Suprapubic skin (tissue), 4 donors: ENCODE results near the gene RAB3C.

Source experiments
- EP300 ChIP-seq: sonication (generic); formaldehyde crosslinking; IDR thresholded peaks from one replicate; pipeline ENCODE4 v1.6.1; 2017; ENCODE audit warnings: antibody characterized with exemption
- POLR2A ChIP-seq, 2 donors: fragments of 450-650 bp; IDR thresholded peaks; one replicate each; pipeline ENCODE4 v1.6.1; 2017; ENCODE audit warnings: antibody characterized with exemption in 2 of 2, mild to moderate bottlenecking in 2 of 2, moderate library complexity in 2 of 2
- POLR2AphosphoS5 ChIP-seq, 3 donors: sonication (generic); formaldehyde crosslinking; IDR thresholded peaks; one replicate each; pipeline ENCODE4 v1.6.1; 2017; ENCODE audit warnings: antibody characterized with exemption in 3 of 3
- TF ChIP-seq, protein P1 (sequence below), 2 donors: fragments of 200-600 bp in 1 of 2; fragments of 450-650 bp in 1 of 2; sonication (generic) in 1 of 2; IDR thresholded peaks; one replicate each; pipeline ENCODE4 v1.5.1; 2016 to 2019; ENCODE audit warnings: antibody characterized with exemption in 2 of 2, mild to moderate bottlenecking in 1 of 2, moderate library complexity in 1 of 2

DNA sequence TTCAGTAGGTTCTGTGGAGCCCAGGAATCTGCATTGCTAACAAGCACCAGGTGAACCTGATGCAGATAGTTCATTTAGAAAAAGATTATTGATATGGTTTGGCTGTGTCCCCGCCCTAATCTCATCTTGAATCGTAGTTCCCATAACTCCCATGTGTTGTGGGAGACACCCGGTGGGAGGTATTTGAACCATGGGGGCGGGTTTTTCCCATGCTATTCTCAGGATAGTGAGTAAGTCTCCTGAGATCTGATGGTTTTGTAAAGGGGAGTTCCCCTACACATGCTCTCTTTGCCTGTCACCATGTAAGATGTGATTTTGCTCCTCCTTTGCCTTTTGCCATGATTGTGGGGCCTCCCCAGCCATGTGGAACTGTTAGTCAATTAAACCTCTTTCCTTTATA lies 212.0 kb downstream of the RAB3C start:
- TF ChIP-seq POLR2A (IDR thresholded peaks at IDR 0.05) (no peak), EP300 (no peak), POLR2AphosphoS5 (IDR thresholded peaks at IDR 0.05) (no peak)
- TF ChIP-seq, protein P1, sequence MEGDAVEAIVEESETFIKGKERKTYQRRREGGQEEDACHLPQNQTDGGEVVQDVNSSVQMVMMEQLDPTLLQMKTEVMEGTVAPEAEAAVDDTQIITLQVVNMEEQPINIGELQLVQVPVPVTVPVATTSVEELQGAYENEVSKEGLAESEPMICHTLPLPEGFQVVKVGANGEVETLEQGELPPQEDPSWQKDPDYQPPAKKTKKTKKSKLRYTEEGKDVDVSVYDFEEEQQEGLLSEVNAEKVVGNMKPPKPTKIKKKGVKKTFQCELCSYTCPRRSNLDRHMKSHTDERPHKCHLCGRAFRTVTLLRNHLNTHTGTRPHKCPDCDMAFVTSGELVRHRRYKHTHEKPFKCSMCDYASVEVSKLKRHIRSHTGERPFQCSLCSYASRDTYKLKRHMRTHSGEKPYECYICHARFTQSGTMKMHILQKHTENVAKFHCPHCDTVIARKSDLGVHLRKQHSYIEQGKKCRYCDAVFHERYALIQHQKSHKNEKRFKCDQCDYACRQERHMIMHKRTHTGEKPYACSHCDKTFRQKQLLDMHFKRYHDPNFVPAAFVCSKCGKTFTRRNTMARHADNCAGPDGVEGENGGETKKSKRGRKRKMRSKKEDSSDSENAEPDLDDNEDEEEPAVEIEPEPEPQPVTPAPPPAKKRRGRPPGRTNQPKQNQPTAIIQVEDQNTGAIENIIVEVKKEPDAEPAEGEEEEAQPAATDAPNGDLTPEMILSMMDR (IDR thresholded peaks at IDR 0.05), result no peak
